ENCODE results near the gene EREG.
"Not testable (repeated sequence)": the region's sequence is repeated elsewhere in the genome, so short reads cannot be mapped to it uniquely, and the experiment has no call there.

The EREG gene

GRCh38 chr4:74390677-74391076, 25.7 kb downstream of the EREG start:
- no peak for DNase-seq (ENCODE audit: low read depth, low spot score)

DNA sequence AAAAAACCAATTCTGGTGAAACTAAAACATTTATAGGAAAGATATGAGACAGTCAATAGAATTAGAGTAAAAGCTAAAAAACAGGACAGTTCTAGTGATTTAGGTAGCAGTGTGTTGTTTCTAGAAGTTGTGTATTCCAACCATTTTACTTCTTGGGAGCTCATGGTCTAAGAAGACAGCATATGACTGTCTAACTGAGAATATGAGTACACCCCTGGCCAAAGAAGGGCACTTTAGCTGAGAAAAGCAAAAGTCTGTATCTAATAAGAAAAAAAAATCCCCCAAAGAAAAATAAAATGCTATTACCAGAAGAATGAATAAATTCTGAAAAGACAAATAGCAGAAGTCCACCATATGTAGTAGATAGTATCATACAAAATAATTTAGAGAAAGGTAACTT, 26.4 kb downstream of the EREG start:
- no peak for DNase-seq (ENCODE audit: low read depth, low spot score)

- no peak for DNase-seq (ENCODE audit: low read depth, low spot score)
These were observed 27.0 kb downstream of the EREG start for GRCh38 chr4:74391890-74392475.

DNA sequence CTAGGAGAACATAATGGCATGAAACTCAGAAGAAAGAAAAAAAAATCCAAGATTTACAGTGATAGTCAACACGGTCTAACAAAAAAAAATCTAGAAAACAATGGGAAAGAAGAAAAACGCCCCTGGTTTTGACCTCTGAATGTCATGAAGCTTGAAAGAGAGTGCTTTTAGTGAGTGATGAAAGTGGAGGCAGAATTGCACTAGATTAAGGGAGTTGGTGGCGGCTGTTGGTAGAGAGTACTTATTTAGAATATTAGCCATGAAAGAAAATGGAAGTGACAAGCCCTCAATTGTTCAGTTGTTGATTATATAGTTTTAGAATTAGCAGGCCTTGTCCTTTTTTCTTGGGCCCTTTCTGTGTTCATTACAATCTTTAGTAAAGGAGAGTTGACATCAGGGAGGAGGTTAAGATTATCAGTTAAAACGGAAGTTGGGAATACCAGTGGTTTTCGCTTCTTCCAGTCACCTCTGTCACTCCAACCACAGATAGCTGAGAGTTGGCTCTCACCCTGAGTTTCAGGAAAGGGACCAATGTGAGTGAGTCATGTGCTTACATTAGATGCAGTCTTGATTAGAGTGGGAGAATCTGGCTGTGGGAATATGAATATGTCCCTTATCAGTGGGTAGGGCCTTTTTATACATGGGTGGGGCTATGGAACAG, 29.7 kb downstream of the EREG start:
- DNase-seq (ENCODE audit: low read depth, low spot score), result no peak

DNA sequence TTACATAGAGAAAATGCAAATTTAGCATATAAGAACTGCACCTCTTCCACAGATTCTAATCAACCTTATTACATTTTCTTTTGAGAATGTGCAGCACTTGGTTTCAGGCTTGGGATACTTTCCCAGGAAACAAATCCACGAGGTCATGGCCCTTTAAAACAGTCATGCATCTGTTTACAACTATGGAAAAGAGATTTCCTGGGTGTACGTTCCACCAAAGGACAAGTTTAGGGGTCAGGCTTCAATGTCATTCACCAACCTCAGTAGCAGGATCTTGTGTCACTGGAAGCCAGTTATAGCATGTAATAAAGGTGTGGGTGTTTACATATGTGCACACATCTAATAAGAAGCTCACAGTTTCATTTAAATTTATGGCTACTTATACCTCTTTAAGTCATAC, 30.7 kb downstream of the EREG start:
- DNase-seq (ENCODE audit: low read depth, low spot score), result no peak

DNA sequence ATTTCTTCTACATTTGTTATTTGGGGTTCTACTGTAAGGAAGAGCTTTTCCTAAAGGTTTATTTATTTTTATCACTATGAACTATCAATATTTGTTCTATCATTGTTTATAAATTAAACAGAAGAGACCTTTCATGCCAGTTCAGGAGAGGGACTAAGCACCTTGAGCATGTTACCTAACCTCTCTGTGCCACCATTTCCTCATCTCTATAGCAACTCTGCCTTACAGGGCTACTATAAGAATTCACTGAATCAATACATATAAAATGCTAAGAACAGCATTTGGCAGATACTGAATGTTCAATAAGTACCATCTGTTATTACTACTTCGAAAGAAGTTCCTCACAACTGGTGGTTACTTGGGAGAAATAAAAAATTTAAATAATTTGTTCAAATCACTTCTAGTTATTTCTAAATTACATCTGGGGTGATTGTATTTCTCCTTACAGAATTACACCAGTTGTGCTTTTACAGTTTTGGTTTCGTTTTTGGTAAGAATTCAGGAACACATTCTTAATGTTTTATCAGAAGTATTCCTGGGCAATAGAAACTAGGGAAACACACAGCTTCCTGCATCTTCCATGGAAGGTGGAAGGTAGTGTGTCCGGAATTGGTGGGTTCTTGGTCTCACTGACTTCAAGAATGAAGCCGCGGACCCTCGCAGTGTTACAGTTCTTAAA, 32.9 kb downstream of the EREG start:
- no peak for DNase-seq (ENCODE audit: low read depth, low spot score)

- DNase-seq (ENCODE audit: low read depth, low spot score), result not testable (repeated sequence)
These were observed 34.1 kb downstream of the EREG start for GRCh38 chr4:74398894-74399589.

- no peak for DNase-seq (ENCODE audit: low read depth, low spot score)
These were observed 35.5 kb downstream of the EREG start for GRCh38 chr4:74400395-74400794.

DNA sequence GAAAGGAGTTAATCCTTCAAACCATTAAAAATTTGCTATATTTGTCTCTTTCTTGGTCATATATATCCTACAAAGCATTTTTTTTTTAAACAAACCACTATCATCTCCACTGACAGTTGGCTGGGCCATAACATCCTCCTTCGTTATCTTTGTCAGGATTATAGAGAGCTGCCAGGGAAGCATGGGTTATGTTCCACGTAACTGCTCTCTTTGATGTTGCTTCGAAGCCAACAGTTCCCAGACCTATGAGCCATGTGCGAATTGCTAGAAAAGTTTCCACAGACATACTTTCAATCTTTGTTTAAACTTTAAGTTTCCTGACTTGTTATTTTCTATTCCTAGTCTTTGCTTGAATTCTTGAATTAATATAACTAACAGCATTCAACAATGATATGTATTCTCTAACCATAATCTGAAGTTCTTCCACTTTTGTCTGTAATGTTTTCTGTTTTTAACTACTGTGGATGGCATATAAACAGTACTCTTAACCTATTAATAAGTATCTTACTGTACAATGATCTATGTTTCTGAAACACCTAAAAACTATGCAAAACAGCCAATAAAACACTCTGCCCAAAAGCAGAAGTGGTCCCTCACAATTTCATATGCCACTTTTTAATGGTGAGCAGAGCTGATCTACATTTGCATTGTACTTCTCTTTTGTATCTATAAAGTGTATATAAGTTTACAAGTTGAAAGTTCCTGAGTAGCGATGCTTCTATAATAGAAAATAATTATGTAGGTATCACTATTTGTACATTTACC, 37.9 kb downstream of the EREG start:
- DNase-seq (ENCODE audit: low read depth, low spot score), result no peak

DNA sequence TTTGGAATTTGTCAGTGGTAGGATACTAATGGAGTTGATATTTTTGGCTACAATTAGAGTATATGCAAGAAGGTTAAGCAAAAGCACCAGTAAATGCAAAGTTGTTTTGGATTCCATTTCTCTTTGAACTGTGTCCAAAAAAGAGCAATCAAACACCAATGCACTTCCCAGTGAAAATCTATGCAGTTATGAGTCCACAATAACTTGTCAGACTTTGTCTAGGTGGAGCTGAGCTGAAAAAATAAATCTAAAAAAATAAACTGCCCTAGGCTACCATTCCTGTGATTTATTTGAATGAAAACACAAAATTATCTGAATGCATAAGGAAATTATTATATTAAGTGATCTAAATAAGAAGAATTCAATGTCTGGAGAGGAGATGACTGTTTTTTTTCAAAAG, 42.9 kb downstream of the EREG start:
- no peak for DNase-seq (ENCODE audit: low read depth, low spot score)

- DNase-seq (ENCODE audit: low read depth, low spot score), result no peak
These were observed 43.7 kb downstream of the EREG start for GRCh38 chr4:74408639-74409038.

GRCh38 chr4:74410272-74410671, 45.3 kb downstream of the EREG start:
- no peak for DNase-seq (ENCODE audit: low read depth, low spot score)

- no peak for DNase-seq (ENCODE audit: low read depth, low spot score)
These were observed 47.3 kb downstream of the EREG start for GRCh38 chr4:74412225-74412624.

DNA sequence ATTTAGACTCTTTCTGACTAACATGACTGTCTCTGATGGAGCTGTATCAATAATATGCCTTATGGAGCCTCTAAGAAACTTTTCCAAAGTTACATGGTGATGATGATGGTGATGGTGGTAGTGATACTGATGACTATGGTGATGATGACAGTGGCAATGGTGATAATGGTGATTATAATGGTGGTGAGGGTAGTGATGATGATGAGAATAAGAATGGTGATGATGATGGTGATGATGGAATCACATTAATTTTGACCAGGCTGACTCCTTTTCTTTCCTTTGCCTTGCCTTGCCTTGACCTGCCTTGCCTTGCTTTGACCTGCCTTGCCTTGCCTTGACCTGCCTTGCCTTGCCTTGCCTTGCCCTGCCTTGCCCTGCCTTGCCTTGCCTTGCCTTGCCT, 48.3 kb downstream of the EREG start:
- DNase-seq (ENCODE audit: low read depth, low spot score), result no peak

DNA sequence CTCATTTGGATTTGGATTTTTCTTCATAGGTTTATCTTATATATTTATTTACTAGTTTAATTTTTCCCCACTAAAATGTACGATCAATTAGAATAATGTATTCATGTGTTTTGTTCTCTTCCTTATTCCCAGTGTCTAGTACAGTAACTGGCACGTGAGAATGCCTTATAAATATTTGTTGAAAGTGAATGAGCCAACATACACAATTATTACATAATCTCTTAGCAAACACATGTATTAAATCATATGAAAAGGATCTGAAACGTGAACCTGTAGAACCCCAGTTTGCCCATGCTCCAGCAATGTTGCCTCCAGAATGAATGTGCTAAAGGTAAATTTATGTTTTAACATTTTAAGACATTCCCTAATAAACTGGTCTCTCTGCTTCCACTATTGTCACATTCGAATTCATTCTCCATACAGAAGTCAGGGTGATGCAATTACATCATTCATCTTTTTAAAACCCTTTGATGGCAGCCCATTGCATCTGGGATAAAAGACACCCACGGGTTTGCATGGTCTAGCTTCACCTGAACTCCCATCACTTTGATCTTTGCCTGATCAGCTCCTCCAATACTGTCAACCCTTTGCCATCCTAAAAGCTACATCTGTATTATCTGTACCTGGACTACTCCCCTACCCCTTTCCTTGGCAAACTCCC, 49.3 kb downstream of the EREG start:
- no peak for DNase-seq (ENCODE audit: low read depth, low spot score)

GRCh38 chr4:74415602-74416300, 50.8 kb downstream of the EREG start:
- DNase-seq (ENCODE audit: low read depth, low spot score), result no peak

GRCh38 chr4:74418063-74418670, 53.2 kb downstream of the EREG start:
- DNase-seq (ENCODE audit: low read depth, low spot score), result no peak

GRCh38 chr4:74420863-74421262, 55.9 kb downstream of the EREG start:
- no peak for DNase-seq (ENCODE audit: low read depth, low spot score)

GRCh38 chr4:74423104-74423503, 58.2 kb downstream of the EREG start:
- no peak for DNase-seq (ENCODE audit: low read depth, low spot score)

GRCh38 chr4:74424111-74424510, 59.2 kb downstream of the EREG start:
- no peak for DNase-seq (ENCODE audit: low read depth, low spot score)
